HepG2 (cell line): ENCODE results near the gene FUBP3. TPM values are rescaled to one million over a fixed set of nuclear protein-coding genes. Genes with fewer than 3 reads are reported as not detected.

Source experiments
- BCL6 ChIP-seq: IDR thresholded peaks from 2 replicates; pipeline ENCODE4 v1.6.1; 2016; ENCODE audit warnings: missing genetic modification reagents, missing compliant biosample characterization
- CHD2 ChIP-seq: IDR thresholded peaks from 2 replicates; pipeline ENCODE4 v1.6.1; 2011; ENCODE audit warnings: low read depth, low read length, improper control_type of control experiment
- EP300 ChIP-seq, 3 experiments: sonication (generic) in 1 of 3; formaldehyde crosslinking in 1 of 3; IDR thresholded peaks; 2 replicates each; pipeline versions ENCODE4 v1.5.1 to v1.6.1; 2011 to 2020; ENCODE audit warnings: low read depth in 2 of 3, low read length in 2 of 3, borderline replicate concordance in 1 of 3, improper control_type of control experiment in 1 of 3, mild to moderate bottlenecking in 1 of 3, missing genetic modification reagents in 1 of 3, moderate library complexity in 1 of 3
- FOXP1 ChIP-seq, 2 experiments: fragments of 450-650 bp in 1 of 2; IDR thresholded peaks; 2 replicates each; pipeline ENCODE4 v1.6.1; 2017 to 2018; ENCODE audit warnings: antibody characterized with exemption in 1 of 2
- GATAD2A ChIP-seq: IDR thresholded peaks from 2 replicates; pipeline ENCODE4 v1.6.1; 2016
- HDAC2 ChIP-seq: sonication (generic); formaldehyde crosslinking; IDR thresholded peaks from 2 replicates; pipeline ENCODE4 v1.4.0; 2020; ENCODE audit warnings: missing genetic modification reagents
- HMG20A ChIP-seq: IDR thresholded peaks from 2 replicates; pipeline ENCODE4 v1.6.1; 2016; ENCODE audit warnings: borderline replicate concordance
- KDM6A ChIP-seq: IDR thresholded peaks from 2 replicates; pipeline ENCODE4 v1.6.1; 2016; ENCODE audit warnings: low read depth
- MED1 ChIP-seq: sonication (generic); formaldehyde crosslinking; IDR thresholded peaks from 2 replicates; pipeline ENCODE4 v1.4.0; 2020; ENCODE audit warnings: missing genetic modification reagents
- MEF2D ChIP-seq: sonication (generic); formaldehyde crosslinking; IDR thresholded peaks from 2 replicates; pipeline ENCODE4 v1.5.1; 2020; ENCODE audit warnings: mild to moderate bottlenecking, missing genetic modification reagents
- PPARG ChIP-seq: conservative IDR thresholded peaks from 2 replicates; pipeline ENCODE4 v1.6.1; 2016; ENCODE audit warnings: missing biosample characterization, missing genetic modification reagents
- SALL1 ChIP-seq: sonication (generic); formaldehyde crosslinking; IDR thresholded peaks from 2 replicates; pipeline ENCODE4 v1.8.0; 2022; ENCODE audit warnings: mild to moderate bottlenecking, missing genetic modification reagents
- TCF7L2 ChIP-seq: IDR thresholded peaks from 2 replicates; pipeline ENCODE4 v1.6.1; 2011; ENCODE audit warnings: mild to moderate bottlenecking, low read depth, low read length, moderate library complexity
- ZNF598 ChIP-seq: sonication (generic); formaldehyde crosslinking; IDR thresholded peaks from 2 replicates; pipeline ENCODE4 v1.5.1; 2020; ENCODE audit warnings: mild to moderate bottlenecking, missing genetic modification reagents, borderline replicate concordance
- ZNF670 ChIP-seq: sonication (generic); formaldehyde crosslinking; IDR thresholded peaks from 2 replicates; pipeline ENCODE4 v1.8.0; 2022; ENCODE audit warnings: mild to moderate bottlenecking, missing genetic modification reagents, borderline replicate concordance
- polyA plus RNA-seq, 8 experiments: library from polyadenylated mRNA; depleted of rRNA in 3 of 8; stranded (reverse) in 7 of 8; unstranded in 1 of 8; fragments of >200 nt; fragmentation: Illumina TruSeq in 4 of 8; extraction: Trizol in 4 of 8; gene quantifications; 2 replicates each; pipeline versions ENCODE4 v1.2.1 to v1.2.3, GENCODE V29; 2011 to 2016; ENCODE audit warnings: low read depth in 4 of 8, missing spikeins in 1 of 8, mixed read lengths in 1 of 8; ENCODE audit not compliant: insufficient read depth in 1 of 8
- total RNA-seq, 5 experiments: library from RNA; depleted of rRNA; stranded (reverse); fragments of >200 nt; fragmentation: Illumina TruSeq; extraction: Trizol; gene quantifications; 2 replicates each; pipeline ENCODE4 v1.2.3, GENCODE V29; 2016; ENCODE audit warnings: low read depth in 1 of 5
- TF ChIP-seq, protein P1 (sequence below): sonication (generic); formaldehyde crosslinking; IDR thresholded peaks from 2 replicates; pipeline ENCODE4 v1.4.0; 2020; ENCODE audit warnings: missing genetic modification reagents, borderline replicate concordance
- TF ChIP-seq, protein P2 (sequence below): sonication (generic); formaldehyde crosslinking; conservative IDR thresholded peaks from 2 replicates; pipeline ENCODE4 v1.4.0; 2020; ENCODE audit warnings: mild to moderate bottlenecking, missing genetic modification reagents, moderate library complexity
- TF ChIP-seq, protein P3 (sequence below): sonication (generic); formaldehyde crosslinking; IDR thresholded peaks from 2 replicates; pipeline ENCODE4 v1.8.0; 2022; ENCODE audit warnings: missing genetic modification reagents, mild to moderate bottlenecking, inconsistent platforms, borderline replicate concordance
- TF ChIP-seq, protein P4 (sequence below): IDR thresholded peaks from 2 replicates; pipeline ENCODE4 v1.6.1; 2012; ENCODE audit warnings: low read depth, low read length, improper control_type of control experiment

Gene FUBP3
- total and polyA plus RNA-seq, 2 of the 13 experiments (the other 11 are each of a cell fraction or from before 2014, with no cell fraction given): 28.7 to 40.0 TPM

DNA sequence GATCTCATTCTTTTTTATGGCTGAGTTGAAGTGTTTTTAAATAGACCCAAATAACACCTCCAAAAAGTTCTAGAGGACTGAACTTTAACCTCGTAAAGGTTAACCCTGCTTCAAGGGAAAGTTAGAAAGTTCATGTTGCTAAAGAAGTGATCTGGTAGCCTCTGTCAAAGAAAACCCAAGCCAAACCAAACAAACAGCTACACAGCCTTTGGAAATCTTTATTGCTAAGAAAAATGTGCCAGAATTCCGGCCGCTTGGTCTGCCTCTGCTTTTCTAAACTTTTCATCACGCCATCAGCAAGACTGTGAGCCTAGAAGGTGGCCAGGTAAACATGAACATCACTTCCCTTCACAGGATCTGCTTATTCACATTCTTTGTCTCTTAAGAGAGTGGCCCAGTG is 17.9 kb downstream of the FUBP3 start (continued):
- TF ChIP-seq KDM6A: 0 out of 2 replicates have a peak, but pooled peaks have one; percentile 24
- no peak for TF ChIP-seq FOXP1 (IDR thresholded peaks at IDR 0.05)
- peak; percentile 53; the same call in 1 of the 2 replicates for TF ChIP-seq FOXP1 (CRISPR knock-in tag; IDR thresholded peaks at IDR 0.05)
- no peak for TF ChIP-seq CHD2
- no peak for TF ChIP-seq ZNF670 (CRISPR knock-in tag)
- no peak for TF ChIP-seq ZNF598 (CRISPR knock-in tag)
- TF ChIP-seq EP300 (IDR thresholded peaks at IDR 0.05; ENCODE audit: low read depth in 2 of 2, low read length in 2 of 2): peak in 1 of 2 experiments; percentile 51; a peak in 1 of 4 replicates
- TF ChIP-seq EP300 (CRISPR knock-in tag; IDR thresholded peaks at IDR 0.05; ENCODE audit: borderline replicate concordance): no peak
- TF ChIP-seq, protein P1, sequence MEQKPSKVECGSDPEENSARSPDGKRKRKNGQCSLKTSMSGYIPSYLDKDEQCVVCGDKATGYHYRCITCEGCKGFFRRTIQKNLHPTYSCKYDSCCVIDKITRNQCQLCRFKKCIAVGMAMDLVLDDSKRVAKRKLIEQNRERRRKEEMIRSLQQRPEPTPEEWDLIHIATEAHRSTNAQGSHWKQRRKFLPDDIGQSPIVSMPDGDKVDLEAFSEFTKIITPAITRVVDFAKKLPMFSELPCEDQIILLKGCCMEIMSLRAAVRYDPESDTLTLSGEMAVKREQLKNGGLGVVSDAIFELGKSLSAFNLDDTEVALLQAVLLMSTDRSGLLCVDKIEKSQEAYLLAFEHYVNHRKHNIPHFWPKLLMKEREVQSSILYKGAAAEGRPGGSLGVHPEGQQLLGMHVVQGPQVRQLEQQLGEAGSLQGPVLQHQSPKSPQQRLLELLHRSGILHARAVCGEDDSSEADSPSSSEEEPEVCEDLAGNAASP (CRISPR knock-in tag): 0 out of 2 replicates have a peak, but pooled peaks have one; percentile 21
- peak; percentile 19; the same call in 1 of the 2 replicates for TF ChIP-seq SALL1 (CRISPR knock-in tag)
- TF ChIP-seq MED1 (CRISPR knock-in tag): no peak
- TF ChIP-seq, protein P2, sequence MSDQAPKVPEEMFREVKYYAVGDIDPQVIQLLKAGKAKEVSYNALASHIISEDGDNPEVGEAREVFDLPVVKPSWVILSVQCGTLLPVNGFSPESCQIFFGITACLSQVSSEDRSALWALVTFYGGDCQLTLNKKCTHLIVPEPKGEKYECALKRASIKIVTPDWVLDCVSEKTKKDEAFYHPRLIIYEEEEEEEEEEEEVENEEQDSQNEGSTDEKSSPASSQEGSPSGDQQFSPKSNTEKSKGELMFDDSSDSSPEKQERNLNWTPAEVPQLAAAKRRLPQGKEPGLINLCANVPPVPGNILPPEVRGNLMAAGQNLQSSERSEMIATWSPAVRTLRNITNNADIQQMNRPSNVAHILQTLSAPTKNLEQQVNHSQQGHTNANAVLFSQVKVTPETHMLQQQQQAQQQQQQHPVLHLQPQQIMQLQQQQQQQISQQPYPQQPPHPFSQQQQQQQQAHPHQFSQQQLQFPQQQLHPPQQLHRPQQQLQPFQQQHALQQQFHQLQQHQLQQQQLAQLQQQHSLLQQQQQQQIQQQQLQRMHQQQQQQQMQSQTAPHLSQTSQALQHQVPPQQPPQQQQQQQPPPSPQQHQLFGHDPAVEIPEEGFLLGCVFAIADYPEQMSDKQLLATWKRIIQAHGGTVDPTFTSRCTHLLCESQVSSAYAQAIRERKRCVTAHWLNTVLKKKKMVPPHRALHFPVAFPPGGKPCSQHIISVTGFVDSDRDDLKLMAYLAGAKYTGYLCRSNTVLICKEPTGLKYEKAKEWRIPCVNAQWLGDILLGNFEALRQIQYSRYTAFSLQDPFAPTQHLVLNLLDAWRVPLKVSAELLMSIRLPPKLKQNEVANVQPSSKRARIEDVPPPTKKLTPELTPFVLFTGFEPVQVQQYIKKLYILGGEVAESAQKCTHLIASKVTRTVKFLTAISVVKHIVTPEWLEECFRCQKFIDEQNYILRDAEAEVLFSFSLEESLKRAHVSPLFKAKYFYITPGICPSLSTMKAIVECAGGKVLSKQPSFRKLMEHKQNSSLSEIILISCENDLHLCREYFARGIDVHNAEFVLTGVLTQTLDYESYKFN (CRISPR knock-in tag): peak; percentile 65
- TF ChIP-seq MEF2D: peak; percentile 26; the same call in 1 of the 2 replicates
- TF ChIP-seq, protein P3, sequence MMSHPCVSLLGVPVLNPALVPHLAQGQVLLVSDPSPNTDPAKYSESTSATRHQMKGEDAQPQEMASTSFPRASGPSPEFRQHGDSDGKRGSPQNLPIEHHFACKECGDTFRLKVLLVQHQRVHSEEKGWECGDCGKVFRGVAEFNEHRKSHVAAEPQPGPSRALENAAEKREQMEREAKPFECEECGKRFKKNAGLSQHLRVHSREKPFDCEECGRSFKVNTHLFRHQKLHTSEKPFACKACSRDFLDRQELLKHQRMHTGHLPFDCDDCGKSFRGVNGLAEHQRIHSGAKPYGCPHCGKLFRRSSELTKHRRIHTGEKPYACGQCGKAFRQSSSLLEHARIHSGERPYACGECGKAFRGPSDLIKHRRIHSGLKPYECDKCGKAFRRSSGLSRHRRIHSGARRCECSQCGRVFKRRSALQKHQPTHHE (CRISPR knock-in tag): no peak
- peak; percentile 45; the same call in 1 of the 2 replicates for TF ChIP-seq PPARG (CRISPR knock-in tag)
- peak; percentile 79 for TF ChIP-seq BCL6 (CRISPR knock-in tag)
- TF ChIP-seq TCF7L2: no peak
- TF ChIP-seq HMG20A (CRISPR knock-in tag): peak; percentile 35; the same call in 1 of the 2 replicates
- peak; percentile 41; the same call in 1 of the 2 replicates for TF ChIP-seq GATAD2A (CRISPR knock-in tag)
- 0 out of 2 replicates have a peak, but pooled peaks have one; percentile 26 for TF ChIP-seq HDAC2 (CRISPR knock-in tag)
- TF ChIP-seq, protein P4, sequence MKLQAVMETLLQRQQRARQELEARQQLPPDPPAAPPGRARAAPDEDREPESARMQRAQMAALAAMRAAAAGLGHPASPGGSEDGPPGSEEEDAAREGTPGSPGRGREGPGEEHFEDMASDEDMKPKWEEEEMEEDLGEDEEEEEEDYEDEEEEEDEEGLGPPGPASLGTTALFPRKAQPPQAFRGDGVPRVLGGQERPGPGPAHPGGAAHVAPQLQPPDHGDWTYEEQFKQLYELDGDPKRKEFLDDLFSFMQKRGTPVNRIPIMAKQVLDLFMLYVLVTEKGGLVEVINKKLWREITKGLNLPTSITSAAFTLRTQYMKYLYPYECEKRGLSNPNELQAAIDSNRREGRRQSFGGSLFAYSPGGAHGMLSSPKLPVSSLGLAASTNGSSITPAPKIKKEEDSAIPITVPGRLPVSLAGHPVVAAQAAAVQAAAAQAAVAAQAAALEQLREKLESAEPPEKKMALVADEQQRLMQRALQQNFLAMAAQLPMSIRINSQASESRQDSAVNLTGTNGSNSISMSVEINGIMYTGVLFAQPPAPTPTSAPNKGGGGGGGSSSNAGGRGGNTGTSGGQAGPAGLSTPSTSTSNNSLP: no peak
